Trophoblast cell (in vitro differentiated cells and primary cell): Measurements from ENCODE around the gene WWTR1.
A peak's percentile ranks its signal among the peaks of the same experiment; 100 is the strongest.

Source experiments
- DNase-seq, 2 donors: peaks; one replicate each; pipeline ENCODE4 v3.0.0-alpha.2; 2016
- H2AFZ ChIP-seq: 2 replicates; pipeline ENCODE4 v1.6.1; 2013; ENCODE audit warnings: low read length, moderate library complexity, mild to moderate bottlenecking; ENCODE audit not compliant: insufficient read depth, poor library complexity
- H2AK5ac ChIP-seq: 2 replicates; pipeline ENCODE4 v1.6.1; 2013; ENCODE audit warnings: mild to moderate bottlenecking, low read length
- H2BK120ac ChIP-seq: 2 replicates; pipeline ENCODE4 v1.6.1; 2013; ENCODE audit warnings: low read length, mild to moderate bottlenecking, moderate library complexity; ENCODE audit not compliant: insufficient read depth, poor library complexity
- H2BK12ac ChIP-seq: 2 replicates; pipeline ENCODE4 v1.6.1; 2013; ENCODE audit warnings: mild to moderate bottlenecking, low read length, moderate library complexity
- H2BK5ac ChIP-seq: 2 replicates; pipeline ENCODE4 v1.6.1; 2013; ENCODE audit warnings: low read length, low read depth, moderate library complexity, mild to moderate bottlenecking; ENCODE audit not compliant: poor library complexity
- H3K14ac ChIP-seq: 2 replicates; pipeline ENCODE4 v1.6.1; 2013; ENCODE audit warnings: mild to moderate bottlenecking, low read length
- H3K18ac ChIP-seq: 2 replicates; pipeline ENCODE4 v1.6.1; 2013; ENCODE audit warnings: mild to moderate bottlenecking, low read length
- H3K23ac ChIP-seq: 2 replicates; pipeline ENCODE4 v1.6.1; 2013; ENCODE audit warnings: low read length
- H3K27ac ChIP-seq: 2 replicates; pipeline ENCODE4 v1.5.1; 2013; ENCODE audit warnings: low read depth, mild to moderate bottlenecking, inconsistent platforms, low read length, moderate library complexity
- H3K27me3 ChIP-seq: 2 replicates; pipeline ENCODE4 v1.6.1; 2013; ENCODE audit warnings: inconsistent platforms, mild to moderate bottlenecking, low read length, moderate library complexity; ENCODE audit not compliant: insufficient read depth
- H3K36me3 ChIP-seq, 2 experiments: 1 replicate in 1 of 2; 2 replicates in 1 of 2; pipeline ENCODE4 v1.6.1; 2013; ENCODE audit warnings: low read length in 2 of 2, mild to moderate bottlenecking in 2 of 2, moderate library complexity in 1 of 2; ENCODE audit not compliant: insufficient read depth in 2 of 2, control insufficient read depth in 1 of 2
- H3K4ac ChIP-seq: 2 replicates; pipeline ENCODE4 v1.6.1; 2013; ENCODE audit warnings: low read depth, mild to moderate bottlenecking, low read length, moderate library complexity
- H3K4me1 ChIP-seq, 2 experiments: 1 replicate in 1 of 2; 2 replicates in 1 of 2; pipeline ENCODE4 v1.6.1; 2013; ENCODE audit warnings: low read length in 2 of 2, mild to moderate bottlenecking in 2 of 2, moderate library complexity in 1 of 2; ENCODE audit not compliant: insufficient read depth in 2 of 2, control insufficient read depth in 1 of 2
- H3K4me2 ChIP-seq: 2 replicates; pipeline ENCODE4 v1.6.1; 2013; ENCODE audit warnings: inconsistent platforms, mild to moderate bottlenecking, low read length, moderate library complexity
- H3K4me3 ChIP-seq: 2 replicates; pipeline ENCODE4 v1.5.1; 2013; ENCODE audit warnings: mild to moderate bottlenecking, low read depth, low read length, inconsistent platforms
- H3K79me1 ChIP-seq: one replicate; pipeline ENCODE4 v1.6.1; 2013; ENCODE audit warnings: low read length
- H3K79me2 ChIP-seq: 2 replicates; pipeline ENCODE4 v1.6.1; 2013; ENCODE audit warnings: low read length, mild to moderate bottlenecking; ENCODE audit not compliant: control insufficient read depth, insufficient read depth, poor library complexity
- H3K9ac ChIP-seq: 2 replicates; pipeline ENCODE4 v1.6.1; 2013; ENCODE audit warnings: mild to moderate bottlenecking, low read length
- H3K9me3 ChIP-seq: 2 replicates; pipeline ENCODE4 v1.6.1; 2013; ENCODE audit warnings: low read depth, mild to moderate bottlenecking, control low read depth, inconsistent platforms, low read length; ENCODE audit not compliant: insufficient read depth
- H4K12ac ChIP-seq: 2 replicates; pipeline ENCODE4 v1.6.1; 2013; ENCODE audit warnings: low read depth, mild to moderate bottlenecking, low read length, moderate library complexity
- H4K8ac ChIP-seq: 2 replicates; pipeline ENCODE4 v1.6.1; 2013; ENCODE audit warnings: low read depth, mild to moderate bottlenecking, low read length, moderate library complexity
- H4K91ac ChIP-seq: one replicate; pipeline ENCODE4 v1.6.1; 2013; ENCODE audit warnings: low read depth, mild to moderate bottlenecking, low read length, moderate library complexity
- WGBS: extraction: QIAGEN DNeasy Blood & Tissue Kit; methylation state at CpG from one replicate; pipeline ENCODE4 v1.1.7; 2013; ENCODE audit warnings: missing lambda C conversion rate; ENCODE audit not compliant: insufficient read length, insufficient coverage; ENCODE audit errors: extremely low coverage; 5-methylcytosine and 5-hydroxymethylcytosine counted together

The WWTR1 gene

DNA sequence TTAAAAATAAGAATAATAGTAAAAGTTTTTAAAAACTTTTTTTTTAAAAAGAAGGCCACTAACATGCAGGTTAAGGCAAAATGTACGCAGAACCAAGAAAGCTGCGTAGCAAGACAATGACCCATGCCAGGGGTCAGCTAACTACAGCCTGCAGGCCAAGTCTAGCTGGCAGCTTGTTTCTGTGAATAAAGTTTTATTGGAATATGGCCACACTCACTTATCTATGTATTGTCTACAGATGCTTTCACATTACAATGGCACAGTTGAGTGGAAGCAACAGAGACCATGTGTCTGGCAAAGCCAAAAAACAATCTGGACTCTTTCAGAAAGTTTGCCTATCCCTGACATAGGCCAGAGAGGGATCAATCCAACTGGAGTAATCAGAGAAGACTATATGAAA is 46.7 kb downstream of the WWTR1 start:
- Histone ChIP-seq H4K12ac (no peak overlapping the region), H3K9me3 (no peaks in the 10 kb centered on the region), H3K79me1 (no peaks in the 10 kb centered on the region), H3K4me3 (no peak overlapping the region), H3K9ac (no peak overlapping the region), H3K14ac (no peak overlapping the region), H3K4ac (no peak overlapping the region), H3K4me1 (no peaks in the 10 kb centered on the region), H3K27me3 (no peaks in the 10 kb centered on the region), H4K91ac (no peak overlapping the region), H3K27ac (no peak overlapping the region), H3K79me2 (no peaks in the 10 kb centered on the region), H4K8ac (no peak overlapping the region), H3K4me2 (no peak overlapping the region), H2BK120ac (no peak overlapping the region), H2BK12ac (no peak overlapping the region), H3K18ac (no peak overlapping the region), H2BK5ac (no peak overlapping the region), H3K23ac (no peak overlapping the region), H2AK5ac (no peak overlapping the region), H3K36me3 (no peaks in the 10 kb centered on the region), H2AFZ (no peak overlapping the region)
- no CpG with 5 or more reads among the region's 2 CpGs for WGBS
- no peak for DNase-seq

DNA sequence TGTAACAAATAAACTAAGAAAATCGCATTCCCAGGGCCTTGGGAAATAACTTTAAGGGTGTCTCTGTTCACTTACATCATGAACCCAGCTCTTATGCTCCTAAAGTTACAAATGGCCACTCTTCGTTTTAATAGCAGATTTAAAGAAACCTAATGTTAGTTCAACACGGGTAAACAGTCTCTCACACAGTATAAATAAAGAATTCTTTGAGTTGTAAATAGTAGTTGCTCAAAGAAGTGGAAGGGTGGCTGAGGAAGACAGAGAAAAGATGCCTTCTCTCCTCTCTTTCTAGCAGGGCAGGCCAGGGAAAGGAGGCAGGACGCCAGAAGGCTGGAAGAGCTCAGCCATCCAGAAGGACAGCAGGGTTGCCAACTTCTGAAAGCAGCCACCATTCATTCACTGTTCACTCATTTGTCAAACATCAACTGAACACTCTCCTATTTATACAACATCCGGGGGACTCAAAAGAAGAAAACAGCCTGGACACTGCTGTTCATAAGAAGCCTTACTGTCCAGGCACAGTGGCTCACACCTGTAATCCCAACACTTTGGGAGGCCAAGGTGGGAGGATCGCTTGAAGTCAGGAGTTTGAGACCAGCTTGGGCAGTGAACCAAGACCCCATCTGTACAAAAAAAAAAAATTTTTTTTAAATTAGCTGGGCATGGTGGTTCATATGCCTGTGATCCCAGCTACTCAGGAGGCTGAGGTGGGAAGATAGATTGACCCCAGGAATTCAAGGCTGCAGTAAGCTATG is 47.3 kb downstream of the WWTR1 start:
- H3K27ac ChIP-seq, result no peak overlapping the region
- no peak overlapping the region for H3K4ac ChIP-seq
- H4K8ac ChIP-seq, result no peak overlapping the region
- peaks cover 0 to 4% of the 10 kb centered on the region in 2 experiments for H3K4me1 ChIP-seq
- no peak overlapping the region for H2BK120ac ChIP-seq
- no peaks in the 10 kb centered on the region for H3K27me3 ChIP-seq
- no peak overlapping the region for H4K91ac ChIP-seq
- H3K9me3 ChIP-seq, result no peaks in the 10 kb centered on the region
- no peak for DNase-seq
- H4K12ac ChIP-seq, result no peak overlapping the region
- no peak overlapping the region for H2BK5ac ChIP-seq
- no peak overlapping the region for H3K18ac ChIP-seq
- no peak overlapping the region for H3K9ac ChIP-seq
- H3K79me2 ChIP-seq, result no peaks in the 10 kb centered on the region
- H3K79me1 ChIP-seq, result no peaks in the 10 kb centered on the region
- H3K36me3 ChIP-seq, result no peaks in the 10 kb centered on the region
- H2BK12ac ChIP-seq, result no peak overlapping the region
- H3K14ac ChIP-seq, result no peak overlapping the region
- no peak overlapping the region for H2AK5ac ChIP-seq
- WGBS, result no CpG with 5 or more reads among the region's 6 CpGs
- H3K23ac ChIP-seq, result no peak overlapping the region
- H3K4me3 ChIP-seq, result no peak overlapping the region
- H2AFZ ChIP-seq, result no peak overlapping the region
- no peak overlapping the region for H3K4me2 ChIP-seq

DNA sequence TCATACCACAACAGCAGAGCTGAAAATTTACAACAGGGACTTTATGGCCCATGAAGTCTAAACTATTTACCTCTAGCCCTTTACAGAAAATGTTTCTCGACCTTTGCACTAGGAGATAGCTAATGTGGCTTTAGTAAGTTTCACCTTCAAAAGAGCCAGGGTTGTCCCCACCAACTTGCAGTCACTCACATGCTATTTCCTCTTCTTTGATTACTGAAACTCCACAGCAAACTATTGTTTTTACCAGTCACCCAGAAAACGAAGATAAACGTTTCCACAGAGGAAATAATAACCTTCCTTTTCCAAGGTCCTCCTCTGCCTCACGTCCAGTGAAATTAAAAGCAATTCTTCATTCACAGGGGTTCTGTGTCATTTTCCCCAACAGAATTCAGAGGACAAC is 48.2 kb downstream of the WWTR1 start:
- H3K4me1 ChIP-seq, result peaks cover 1 to 9% of the 10 kb centered on the region in 2 experiments
- no CpG with 5 or more reads among the region's 4 CpGs for WGBS
- no peak overlapping the region for H4K8ac ChIP-seq
- H2AFZ ChIP-seq, result no peak overlapping the region
- H3K9me3 ChIP-seq, result no peaks in the 10 kb centered on the region
- H2BK5ac ChIP-seq, result no peak overlapping the region
- H2AK5ac ChIP-seq, result no peak overlapping the region
- H2BK120ac ChIP-seq, result no peak overlapping the region
- no peak overlapping the region for H3K4ac ChIP-seq
- no peak overlapping the region for H3K4me2 ChIP-seq
- peaks cover 1 to 3% of the 10 kb centered on the region in 2 experiments for H3K36me3 ChIP-seq
- no peak for DNase-seq
- H3K23ac ChIP-seq, result no peak overlapping the region
- no peak overlapping the region for H3K14ac ChIP-seq
- H3K27ac ChIP-seq, result no peak overlapping the region
- H3K27me3 ChIP-seq, result no peaks in the 10 kb centered on the region
- peaks cover under 1% of the 10 kb centered on the region for H3K79me2 ChIP-seq
- H4K12ac ChIP-seq, result no peak overlapping the region
- no peaks in the 10 kb centered on the region for H3K79me1 ChIP-seq
- no peak overlapping the region for H2BK12ac ChIP-seq
- no peak overlapping the region for H3K4me3 ChIP-seq
- H3K18ac ChIP-seq, result no peak overlapping the region
- no peak overlapping the region for H4K91ac ChIP-seq
- H3K9ac ChIP-seq, result no peak overlapping the region

DNA sequence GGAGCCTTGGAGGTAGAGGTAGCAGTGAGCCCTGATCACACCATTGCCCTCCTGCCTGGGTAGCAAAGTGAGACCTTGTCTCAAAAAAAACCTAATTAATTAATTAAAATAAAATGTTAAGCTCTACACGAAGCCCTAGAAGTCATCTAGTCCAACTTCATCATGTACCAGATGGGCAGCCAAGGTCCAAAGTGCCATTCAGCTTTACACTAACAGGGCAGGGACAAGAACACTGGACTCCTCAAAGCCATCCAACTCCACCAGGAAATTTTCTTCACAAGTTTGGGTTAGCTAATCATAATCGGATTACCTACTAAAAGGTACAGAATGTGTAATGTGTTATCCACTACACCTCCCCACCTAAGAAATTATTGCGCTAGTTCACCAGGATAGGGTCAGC is 48.8 kb downstream of the WWTR1 start:
- Histone ChIP-seq H3K79me2 (peaks cover 4% of the 10 kb centered on the region), H2BK120ac (no peak overlapping the region), H3K18ac (no peak overlapping the region), H3K9me3 (no peaks in the 10 kb centered on the region), H3K4ac (peak overlapping the region; percentile 64), H4K91ac (no peak overlapping the region), H4K12ac (no peak overlapping the region), H2AK5ac (no peak overlapping the region), H3K79me1 (no peaks in the 10 kb centered on the region), H3K36me3 (peaks cover 4 to 6% of the 10 kb centered on the region in 2 experiments), H2BK12ac (no peak overlapping the region), H2BK5ac (no peak overlapping the region), H3K27me3 (no peaks in the 10 kb centered on the region), H2AFZ (no peak overlapping the region), H3K23ac (no peak overlapping the region), H3K4me1 (peaks cover 6 to 14% of the 10 kb centered on the region in 2 experiments), H3K27ac (no peak overlapping the region), H3K9ac (no peak overlapping the region), H4K8ac (no peak overlapping the region), H3K4me3 (no peak overlapping the region), H3K4me2 (no peak overlapping the region), H3K14ac (no peak overlapping the region)
- no peak for DNase-seq
- no CpG with 5 or more reads among the region's 3 CpGs for WGBS
